GM12878 (cell line): Measurements from ENCODE around the gene COMMD6. TPM values are rescaled to one million over a fixed set of nuclear protein-coding genes. Genes with fewer than 3 reads are reported as not detected.

Source experiments
- ATAC-seq: fragments of 200-7000 bp; cut with Tn5 transposase; 3 replicates; pipeline ENCODE4 v1.9.1; 2020; ENCODE audit warnings: mild to moderate bottlenecking, moderate library complexity
- BruUV-seq: library from RNA; stranded (reverse); fragments of 400-500 nt; replicated peaks from 2 replicates; lab custom pipeline; 2021; lab: Mats Ljungman, UMichigan
- CTCF ChIA-PET: fragments of 300-600 bp; sonication (Branson Sonifier 250); formaldehyde crosslinking; extraction: SDS; loops from one replicate; lab custom pipeline; 2021; ENCODE audit warnings: inconsistent platforms; lab: Yijun Ruan, JAX
- POLR2A ChIA-PET: fragments of 350-600 bp; formaldehyde crosslinking; extraction: SDS; loops from one replicate; lab custom pipeline; 2021; ENCODE audit warnings: inconsistent platforms; lab: Charles Lee
- RAD21 ChIA-PET: fragments of 300-600 bp; sonication (Branson Sonifier 250); formaldehyde crosslinking; loops from one replicate; lab custom pipeline; 2023; ENCODE audit warnings: antibody characterized with exemption; ENCODE audit not compliant: unreplicated experiment; lab: Charles Lee
- SMC1A ChIA-PET: fragments of 300-600 bp; sonication (Branson Sonifier 250); formaldehyde crosslinking; loops from one replicate; lab custom pipeline; 2023; ENCODE audit not compliant: unreplicated experiment, uncharacterized antibody; lab: Charles Lee
- DNase-seq: peaks from one replicate; pipeline ENCODE4 v3.0.0-alpha.2; 2011; ENCODE audit warnings: low read depth, low spot score
- FAIRE-seq: peaks from 3 replicates; lab custom pipeline; 2011; peaks lifted over from hg19 to GRCh38; lab: Jason Lieb, UNC
- H2AFZ ChIP-seq: 2 replicates; pipeline ENCODE4 v1.6.0; 2011; ENCODE audit warnings: low read depth, low read length, control low read depth; ENCODE audit not compliant: control insufficient read depth
- H3K27ac ChIP-seq: 2 replicates; pipeline ENCODE4 v1.5.1; 2011; ENCODE audit warnings: control low read depth; ENCODE audit not compliant: control insufficient read depth, insufficient read depth
- H3K27me3 ChIP-seq, 2 experiments: replicated peaks in 1 of 2; 2 replicates each; pipeline versions ENCODE4 v1.6.0 to v1.6.1; 2011; ENCODE audit warnings: low read length in 1 of 2; ENCODE audit not compliant: control insufficient read depth in 2 of 2, insufficient read depth in 2 of 2
- H3K36me3 ChIP-seq, 2 experiments: 2 replicates each; pipeline ENCODE4 v1.5.1; 2011; ENCODE audit warnings: low read length in 1 of 2; ENCODE audit not compliant: control insufficient read depth in 2 of 2, insufficient read depth in 2 of 2
- H3K4me1 ChIP-seq: 2 replicates; pipeline ENCODE4 v1.6.1; 2011; ENCODE audit warnings: mild to moderate bottlenecking, low read length, moderate library complexity, mixed read lengths; ENCODE audit not compliant: control insufficient read depth, insufficient read depth
- H3K4me2 ChIP-seq: 2 replicates; pipeline ENCODE4 v1.6.0; 2011; ENCODE audit warnings: control low read depth; ENCODE audit not compliant: control insufficient read depth, insufficient read depth
- H3K4me3 ChIP-seq: fragments of 200-600 bp; sonication (generic); 2 replicates; pipeline ENCODE4 v1.5.1; 2016
- H3K79me2 ChIP-seq: 2 replicates; pipeline ENCODE4 v1.6.0; 2011; ENCODE audit warnings: low read length; ENCODE audit not compliant: control insufficient read depth, insufficient read depth
- H3K9ac ChIP-seq: 2 replicates; pipeline ENCODE4 v1.8.0; 2011; ENCODE audit warnings: low read length, control low read depth, mixed read lengths; ENCODE audit not compliant: control insufficient read depth, insufficient read depth
- H3K9me3 ChIP-seq: replicated peaks from 3 replicates; pipeline ENCODE4 v1.5.1; 2011; ENCODE audit warnings: mild to moderate bottlenecking, low read length; ENCODE audit not compliant: control insufficient read depth, insufficient read depth
- H4K20me1 ChIP-seq: 2 replicates; pipeline ENCODE4 v1.6.0; 2011; ENCODE audit not compliant: control insufficient read depth, insufficient read depth
- ATF3 ChIP-seq: IDR thresholded peaks from 2 replicates; pipeline ENCODE4 v1.6.1; 2011; ENCODE audit warnings: low read depth, mild to moderate bottlenecking, low read length, moderate library complexity, borderline replicate concordance; ENCODE audit errors: extremely low read depth
- HCFC1 ChIP-seq: fragments of 150-350 bp; IDR thresholded peaks from 2 replicates; pipeline ENCODE4 v1.6.1; 2014; ENCODE audit warnings: low read length
- IKZF1 ChIP-seq: fragments of 450-650 bp; conservative IDR thresholded peaks from 2 replicates; pipeline ENCODE4 v1.6.1; 2017; ENCODE audit warnings: antibody characterized with exemption, mild to moderate bottlenecking
- IKZF2 ChIP-seq, 2 experiments: fragments of 450-650 bp; IDR thresholded peaks; 2 replicates each; pipeline ENCODE4 v1.6.1; 2017; ENCODE audit warnings: mild to moderate bottlenecking in 2 of 2, moderate library complexity in 2 of 2
- IRF4 ChIP-seq: IDR thresholded peaks from 2 replicates; pipeline ENCODE4 v1.6.1; 2011; ENCODE audit warnings: low read depth, low read length
- MEF2A ChIP-seq: IDR thresholded peaks from 2 replicates; pipeline ENCODE4 v1.6.1; 2011; ENCODE audit warnings: low read depth, mild to moderate bottlenecking, low read length, moderate library complexity; ENCODE audit not compliant: insufficient read depth
- RUNX3 ChIP-seq: IDR thresholded peaks from 2 replicates; pipeline ENCODE4 v1.6.1; 2012; ENCODE audit warnings: low read length, inconsistent platforms
- SPI1 ChIP-seq: IDR thresholded peaks from 2 replicates; pipeline ENCODE4 v1.6.1; 2011; ENCODE audit warnings: low read depth, mild to moderate bottlenecking, low read length, moderate library complexity, borderline replicate concordance; ENCODE audit not compliant: insufficient read depth
- YY1 ChIP-seq: IDR thresholded peaks from 2 replicates; pipeline ENCODE4 v1.6.1; 2011; ENCODE audit warnings: low read depth, mild to moderate bottlenecking, low read length
- ZNF24 ChIP-seq: fragments of 450-650 bp; IDR thresholded peaks from 2 replicates; pipeline ENCODE4 v1.6.1; 2017; ENCODE audit warnings: antibody characterized with exemption, mild to moderate bottlenecking
- WGBS: methylation state at CpG from one replicate; pipeline ENCODE4 v1.1.6; 2016; ENCODE audit warnings: low lambda C conversion rate; ENCODE audit not compliant: insufficient replicate concordance, insufficient coverage; ENCODE audit errors: missing lambda C conversion rate; 5-methylcytosine and 5-hydroxymethylcytosine counted together
- in situ Hi-C: fragments of 300-500 bp; cut with MboI; formaldehyde crosslinking; loops from 9 replicates; pipeline ENCODE4 v1.14.3; 2018; ENCODE audit warnings: mixed read lengths
- intact Hi-C: fragments of 100-400 bp; cut with micrococcal nuclease; formaldehyde crosslinking; loops from one replicate; pipeline ENCODE4 v1.14.2; 2022; ENCODE audit not compliant: unreplicated experiment
- polyA plus RNA-seq, 11 experiments: library from polyadenylated mRNA; depleted of rRNA in 4 of 11; unstranded in 6 of 11; stranded (reverse) in 5 of 11; fragments of >200 nt; fragmentation: Nextera tagmentation in 4 of 11; fragmentation: Illumina TruSeq in 1 of 11; extraction: Ambion mirVana in 4 of 11; extraction: Trizol in 1 of 11; gene quantifications; 1 replicate in 1 of 11; 2 replicates in 10 of 11; pipeline versions ENCODE4 v1.2.1 to v1.2.3, GENCODE V29; 2011 to 2016; ENCODE audit warnings: inconsistent platforms in 2 of 11, missing spikeins in 2 of 11, low read depth in 1 of 11
- total RNA-seq, 4 experiments: library from RNA; depleted of rRNA in 3 of 4; stranded (reverse); fragments of >200 nt in 3 of 4; fragmentation: Illumina TruSeq in 1 of 4; extraction: Trizol in 1 of 4; gene quantifications; 2 replicates each; pipeline versions ENCODE4 v1.2.1 to v1.2.3, GENCODE V29; 2013 to 2021

COMMD6 gene
- total and polyA plus RNA-seq, 10 of the 15 experiments (the other 5 are each of a cell fraction or from before 2014, with no cell fraction given), result 127 to 509 (median 247) TPM

GRCh38 chr13:75514080-75514995 lies 23.3 kb downstream of the COMMD6 start:
- Histone ChIP-seq H3K4me1 (peaks cover 37% of the 10 kb centered on the region), H3K27ac (no peak overlapping the region), H4K20me1 (no peaks in the 10 kb centered on the region), H2AFZ (no peak overlapping the region), H3K4me3 (no peak overlapping the region), H3K9ac (no peak overlapping the region), H3K9me3 (peaks cover 9% of the 10 kb centered on the region; the same call in 2 of the 3 replicates), H3K36me3 (no peaks in the 10 kb centered on the region), H3K4me2 (no peak overlapping the region; the same call in 1 of the 2 replicates), H3K27me3 (no peaks in the 10 kb centered on the region), H3K79me2 (no peaks in the 10 kb centered on the region)
- in situ Hi-C loops (no loop called here), intact Hi-C loops (loop anchor here (2.0 kb wide), 1 partner anchor 16 kb away; no protein-coding TSS in a partner anchor)
- RAD21 ChIA-PET, result interaction anchor here (2.3 kb wide), 1 partner anchor 32 kb away, joined by 7 read pairs; the partner anchor contains the start of gene TBC1D4
- no peak for FAIRE-seq
- POLR2A ChIA-PET, result interaction anchor here (1.1 kb wide), 1 partner anchor 17 kb away, joined by 3 read pairs; no protein-coding TSS in a partner anchor
- no TSS peak for BruUV-seq
- SMC1A ChIA-PET, result interaction anchor here (0.9 to 2.8 kb wide), 9 partner anchors 9 to 182 kb away, joined by 3 to 18 read pairs (median 4); no protein-coding TSS in a partner anchor
- TF ChIP-seq IRF4, result 0 out of 2 replicates have a peak, but pooled peaks have one; percentile 31
- no peak for TF ChIP-seq HCFC1
- TF ChIP-seq IKZF2 (IDR thresholded peaks at IDR 0.05), result peak; percentile 36 to 39; a peak in 2 of 4 replicates
- 0 out of 2 replicates have a peak, but pooled peaks have one; percentile 36 for TF ChIP-seq YY1
- TF ChIP-seq RUNX3, result peak; percentile 52
- TF ChIP-seq ZNF24, result no peak
- TF ChIP-seq MEF2A, result 0 out of 2 replicates have a peak, but pooled peaks have one; percentile 37
- TF ChIP-seq ATF3, result no peak
- peak; percentile 83 for TF ChIP-seq SPI1
- 0 out of 2 replicates have a peak, but pooled peaks have one; percentile 24 for TF ChIP-seq IKZF1
- DNase-seq, result no peak
- peak; percentile 46 for ATAC-seq
- CTCF ChIA-PET, result interaction anchor here (0.9 to 1.4 kb wide), 5 partner anchors 8 to 156 kb away, joined by 3 to 4 read pairs (median 4); partner anchors contain the start of gene TBC1D4
- 81% methylated on average over 3 of the region's 3 CpGs for WGBS
